Activated CD4-positive, CD25-positive, alpha-beta regulatory T cell treated with anti-CD3 and anti-CD28 coated beads, Interleukin-2, amount 50 U/mL, for 72 hours (primary cell): ENCODE results near the gene LIN7A.

ENCODE experiments used
- DNase-seq: peaks from one replicate; pipeline ENCODE4 v3.0.0; 2021

LIN7A gene

GRCh38 chr12:80849337-80849736 is 88.4 kb downstream of the LIN7A start:
- no peak for DNase-seq

- DNase-seq = no peak
These were observed 88.9 kb downstream of the LIN7A start for GRCh38 chr12:80848858-80849257.

- DNase-seq = no peak
These were observed 90.2 kb downstream of the LIN7A start for GRCh38 chr12:80847575-80847974.

- no peak for DNase-seq
These were observed 90.8 kb downstream of the LIN7A start for GRCh38 chr12:80846952-80847351.

GRCh38 chr12:80845639-80846038 is 92.1 kb downstream of the LIN7A start:
- no peak for DNase-seq

GRCh38 chr12:80843969-80844368 is 93.8 kb downstream of the LIN7A start:
- DNase-seq = no peak

GRCh38 chr12:80838708-80839107 is 99.0 kb downstream of the LIN7A start:
- DNase-seq = no peak

- DNase-seq = no peak
These were observed 99.6 kb downstream of the LIN7A start for GRCh38 chr12:80838024-80838658.

GRCh38 chr12:80837342-80837978 is 100.3 kb downstream of the LIN7A start:
- DNase-seq = no peak

- no peak for DNase-seq
These were observed 103.0 kb downstream of the LIN7A start for GRCh38 chr12:80834724-80835123.

- DNase-seq = no peak
These were observed 107.1 kb downstream of the LIN7A start for GRCh38 chr12:80830533-80831088.

GRCh38 chr12:80829767-80830166 is 108.0 kb downstream of the LIN7A start:
- no peak for DNase-seq

GRCh38 chr12:80825506-80825905 is 112.2 kb downstream of the LIN7A start:
- no peak for DNase-seq

- no peak for DNase-seq
These were observed 114.3 kb downstream of the LIN7A start for GRCh38 chr12:80823393-80823792.

- no peak for DNase-seq
These were observed 116.2 kb downstream of the LIN7A start for GRCh38 chr12:80821513-80822000.

GRCh38 chr12:80818878-80819277 is 118.9 kb downstream of the LIN7A start:
- DNase-seq = no peak

- no peak for DNase-seq
These were observed 122.4 kb downstream of the LIN7A start for GRCh38 chr12:80815351-80815750.

GRCh38 chr12:80814453-80814852 is 123.3 kb downstream of the LIN7A start:
- DNase-seq = no peak

- no peak for DNase-seq
These were observed 123.9 kb downstream of the LIN7A start for GRCh38 chr12:80813820-80814219.

GRCh38 chr12:80811957-80812708 is 125.6 kb downstream of the LIN7A start:
- no peak for DNase-seq

GRCh38 chr12:80810874-80811273 is 126.9 kb downstream of the LIN7A start:
- no peak for DNase-seq

- no peak for DNase-seq
These were observed 130.0 kb downstream of the LIN7A start for GRCh38 chr12:80807640-80808288.

GRCh38 chr12:80805106-80805505 is 132.6 kb downstream of the LIN7A start:
- DNase-seq = no peak
